ENCODE measurements around the gene YARS1.

- TF ChIP-seq GATA1 (IDR thresholded peaks at IDR 0.05; ENCODE audit: low read depth, low read length), result no peak
- no peak for TF ChIP-seq POLR2A (IDR thresholded peaks at IDR 0.05; ENCODE audit: low read length)
Observed at GRCh38 chr1:32768110-32768850, 48.9 kb downstream of the YARS1 start.
